HG03520 (cell line): ENCODE results near the gene ZNF555.
A peak's percentile ranks its signal among the peaks of the same experiment; 100 is the strongest.
"Not testable (repeated sequence)": the region's sequence is repeated elsewhere in the genome, so short reads cannot be mapped to it uniquely, and the experiment has no call there.

Source experiments
- ATAC-seq: cut with Tn5 transposase; IDR thresholded peaks from one replicate; pipeline ENCODE4 v1.9.1; 2021; ENCODE audit warnings: mild to moderate bottlenecking, moderate library complexity; ENCODE audit not compliant: unreplicated experiment

Gene ZNF555

DNA sequence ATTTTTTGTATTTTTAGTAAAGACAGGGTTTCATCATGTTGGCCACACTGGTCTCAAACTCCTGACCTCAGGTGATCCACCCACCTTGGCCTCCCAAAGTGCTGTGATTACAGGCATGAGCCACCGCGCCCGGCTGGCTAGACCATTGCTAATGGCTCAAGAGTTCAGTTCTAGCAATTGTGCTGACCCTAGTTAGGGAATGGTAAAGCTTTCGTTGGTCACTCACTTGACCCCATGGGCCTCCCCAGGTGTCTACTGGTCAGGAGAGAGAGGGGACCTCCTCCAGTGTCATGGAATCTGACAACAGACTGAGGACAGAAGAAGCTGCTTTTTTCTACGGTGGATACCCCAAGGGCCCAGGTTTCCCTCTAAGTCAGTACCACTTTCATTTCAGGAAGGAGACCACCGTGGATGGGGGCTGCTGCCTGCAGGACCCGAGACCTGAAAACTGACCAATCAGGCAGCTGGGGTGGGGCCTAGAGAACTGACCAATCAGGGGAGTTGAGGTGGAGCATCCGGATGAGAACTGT lies 25.3 kb downstream of the ZNF555 start:
- ATAC-seq = no peak

DNA sequence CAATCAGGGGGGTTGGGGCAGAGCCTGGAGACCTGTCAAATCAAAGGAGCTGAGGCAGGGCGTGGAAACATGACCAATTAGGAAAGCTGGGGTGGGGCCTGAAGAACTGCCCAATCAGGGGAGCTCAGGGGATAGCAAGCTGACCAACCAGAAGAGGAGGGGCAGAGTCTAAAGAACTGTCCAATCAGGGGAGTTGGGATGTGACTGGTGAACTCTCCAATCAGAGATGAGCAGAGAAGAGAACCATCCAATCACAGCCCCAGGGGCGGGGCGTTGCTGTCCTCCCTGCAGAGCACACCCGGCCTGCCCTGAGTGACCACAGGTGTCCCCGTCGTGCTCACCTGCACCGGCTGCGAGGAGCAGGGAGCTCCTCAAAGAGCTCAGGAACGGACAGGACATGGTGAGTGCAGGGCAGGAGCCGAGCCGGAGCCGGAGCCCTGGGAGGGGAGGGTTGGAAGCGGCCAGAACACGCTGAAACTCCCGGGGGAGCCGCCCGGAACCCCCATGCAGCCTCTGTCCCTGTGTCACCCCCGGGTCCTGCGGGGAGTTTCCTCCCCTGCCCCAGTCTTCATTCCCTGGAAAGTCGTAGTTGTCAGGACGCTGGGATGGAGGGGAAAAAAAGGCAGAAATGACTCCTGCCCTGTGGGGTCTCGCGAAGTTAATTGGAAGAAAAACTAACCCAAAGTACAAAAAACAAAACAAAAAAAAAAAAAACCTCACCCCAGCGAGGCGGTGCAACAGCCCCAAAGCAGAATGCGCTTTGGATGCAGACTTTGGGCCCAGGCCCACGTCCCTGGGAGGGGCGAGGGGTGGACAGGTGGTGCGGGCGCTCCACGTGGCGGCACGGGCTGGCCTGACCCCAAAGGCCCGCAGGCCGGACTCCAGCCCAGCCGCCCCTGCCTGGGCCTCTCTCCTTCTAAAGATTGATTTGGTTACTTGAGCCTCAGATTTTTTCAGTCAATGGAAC lies 26.0 kb downstream of the ZNF555 start, which contains the start of gene ZNF556:
Gene ZNF556 (plus strand): TSS at position 311 of the 967 bp plus-strand sequence. CDS start 87 bp downstream, at position 398.
- no peak for ATAC-seq

DNA sequence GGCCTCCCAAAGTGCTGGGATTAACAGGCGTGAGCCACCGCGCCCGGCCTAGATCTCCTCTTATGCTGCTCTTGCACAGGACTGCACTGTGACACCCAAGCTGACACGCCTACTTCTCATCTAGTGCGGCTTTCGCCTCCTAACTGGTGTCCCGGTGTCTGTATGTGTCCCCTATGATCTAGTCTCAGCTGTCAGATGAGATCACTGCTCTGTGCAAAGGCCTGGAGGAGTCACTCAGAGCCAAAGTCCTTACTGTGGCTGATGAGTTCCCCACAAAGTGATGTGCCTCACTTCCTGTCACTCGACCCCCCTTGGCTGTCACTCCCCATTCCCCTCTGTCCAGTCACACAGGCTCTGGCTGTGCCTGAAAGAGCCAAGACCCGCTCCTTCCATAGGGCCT lies 28.3 kb downstream of the ZNF555 start:
- ATAC-seq = no peak

DNA sequence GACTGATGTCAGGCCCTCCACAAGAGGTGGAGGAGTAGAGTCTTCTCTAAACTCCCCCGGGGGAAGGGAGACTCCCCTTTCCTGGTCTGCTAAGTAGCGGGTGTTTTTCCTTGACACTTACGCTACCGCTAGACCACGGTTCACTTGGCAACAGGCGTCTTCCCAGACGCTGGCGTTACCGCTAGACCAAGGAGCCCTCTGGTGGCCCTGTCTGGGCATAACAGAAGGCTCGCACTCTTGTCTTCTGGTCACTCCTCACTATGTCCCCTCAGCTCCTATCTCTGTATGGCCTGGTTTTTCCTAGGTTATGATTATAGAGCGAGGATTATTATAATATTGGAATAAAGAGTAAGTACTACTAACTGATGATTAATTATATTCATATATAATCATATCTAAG lies 30.9 kb downstream of the ZNF555 start:
- ATAC-seq = not testable (repeated sequence)

DNA sequence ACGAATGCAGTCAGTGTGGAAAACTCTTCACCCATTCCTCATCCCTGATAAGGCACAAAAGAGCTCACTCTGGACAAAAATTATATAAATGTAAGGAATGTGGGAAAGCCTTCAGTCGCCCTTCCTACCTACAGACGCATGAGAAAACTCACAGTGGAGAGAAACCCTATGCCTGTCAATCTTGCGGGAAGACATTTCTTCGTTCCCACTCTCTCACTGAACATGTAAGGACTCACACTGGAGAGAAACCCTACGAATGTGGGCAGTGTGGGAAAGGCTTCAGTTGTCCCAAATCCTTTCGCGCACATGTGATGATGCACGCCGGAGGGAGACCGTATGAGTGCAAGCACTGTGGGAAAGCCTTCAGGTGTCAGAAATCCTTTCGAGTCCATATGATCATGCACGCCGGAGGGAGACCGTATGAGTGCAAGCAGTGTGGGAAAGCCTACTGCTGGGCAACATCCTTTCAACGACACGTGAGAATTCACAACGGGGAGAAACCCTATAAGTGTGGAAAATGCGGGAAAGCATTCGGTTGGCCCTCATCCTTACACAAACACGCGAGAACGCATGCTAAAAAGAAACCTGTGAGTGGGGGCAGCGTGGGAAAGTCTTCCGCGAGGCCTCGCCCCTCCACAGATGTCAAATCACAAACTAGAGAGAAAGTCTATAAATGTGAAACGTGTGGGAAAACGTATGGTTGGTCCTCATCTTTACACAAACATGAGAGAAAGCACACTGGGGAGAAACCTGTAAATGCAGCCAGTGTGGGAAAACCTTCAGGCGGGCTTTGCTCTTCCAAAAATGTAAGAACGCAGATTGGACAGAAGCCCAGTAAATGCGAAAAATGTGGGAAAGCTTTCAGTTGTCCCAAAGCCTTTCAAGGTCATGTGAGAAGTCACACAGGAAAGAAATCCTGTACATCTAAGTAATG lies 36.4 kb downstream of the ZNF555 start:
- ATAC-seq = no peak

DNA sequence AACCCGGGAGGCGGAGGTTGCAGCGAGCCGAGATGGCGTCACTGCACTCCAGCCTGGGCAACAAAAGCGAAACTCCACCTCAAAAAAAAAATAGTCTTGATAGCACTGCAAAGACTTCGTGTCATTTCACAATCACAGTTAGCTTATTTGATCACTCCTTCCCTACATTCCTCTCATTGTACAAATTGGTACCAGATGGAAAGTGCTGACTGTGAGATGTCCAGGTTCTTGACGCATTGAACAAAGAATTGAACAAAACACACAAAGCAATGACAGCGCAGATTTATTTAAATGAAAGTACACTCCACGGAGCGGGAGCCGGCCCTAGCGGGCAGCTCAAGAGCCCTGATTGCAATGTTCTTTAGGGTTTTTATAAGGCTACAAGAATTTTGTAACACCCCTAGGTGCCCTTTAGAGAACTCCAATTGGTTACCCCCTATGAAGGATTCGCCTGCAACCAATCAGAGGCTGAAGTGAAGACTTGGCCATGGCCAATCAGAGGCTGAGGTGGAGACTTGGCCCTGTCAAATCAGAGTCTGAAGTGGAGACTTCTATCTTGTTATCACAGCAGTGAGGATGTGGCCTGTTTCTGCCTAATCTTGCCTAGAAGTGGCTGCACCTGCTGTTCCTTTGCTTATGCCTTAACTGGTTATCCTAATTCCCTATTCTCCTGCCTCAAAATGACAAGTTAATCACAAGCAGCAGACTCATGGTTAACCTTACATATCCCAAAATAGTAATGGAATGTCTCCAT lies 42.6 kb downstream of the ZNF555 start:
- no peak for ATAC-seq

DNA sequence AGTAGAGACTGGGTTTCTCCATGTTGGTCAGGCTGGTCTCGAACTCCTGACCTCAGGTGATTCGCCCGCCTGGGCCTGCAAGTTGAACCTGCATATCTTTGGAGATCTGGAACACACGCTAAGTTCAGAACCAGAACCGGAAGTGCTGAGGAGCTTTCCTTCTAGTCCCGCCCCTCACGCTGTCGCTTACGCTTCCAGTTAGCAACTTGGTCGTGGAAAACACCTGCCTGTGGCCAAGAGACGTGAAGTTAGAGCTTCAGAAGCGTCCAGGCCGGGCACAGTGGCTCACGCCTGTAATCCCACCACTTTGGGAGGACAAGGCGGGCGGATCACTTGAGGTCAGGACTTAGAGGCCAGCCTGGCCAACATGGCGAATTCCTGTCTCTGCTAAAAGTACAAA lies 44.5 kb downstream of the ZNF555 start:
- ATAC-seq = no peak

DNA sequence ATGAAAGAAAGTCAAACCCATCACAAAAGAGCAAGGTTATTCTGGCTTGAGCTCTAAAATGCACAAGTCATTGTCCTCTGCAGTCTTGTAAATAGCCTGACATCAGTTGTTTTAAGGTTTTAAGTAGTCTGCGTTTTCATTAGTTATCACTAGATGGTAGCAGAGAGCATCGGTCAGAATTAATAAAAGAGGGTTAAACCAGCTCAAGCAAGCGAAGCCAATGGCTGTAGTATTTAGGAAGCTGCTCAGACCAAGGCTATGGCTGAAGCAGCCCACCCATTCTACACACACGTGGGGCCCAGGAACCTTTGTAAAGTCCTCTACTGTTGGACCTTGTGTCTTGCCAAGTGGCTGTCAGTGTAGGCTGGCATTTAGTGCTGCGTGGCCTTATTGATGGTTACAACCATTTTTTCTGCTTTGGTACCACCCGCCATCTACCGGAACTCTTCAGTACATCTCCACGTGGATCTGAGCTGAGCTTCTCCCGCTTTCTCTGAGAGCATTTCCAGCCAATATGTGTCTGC lies 46.2 kb downstream of the ZNF555 start:
- ATAC-seq = no peak

DNA sequence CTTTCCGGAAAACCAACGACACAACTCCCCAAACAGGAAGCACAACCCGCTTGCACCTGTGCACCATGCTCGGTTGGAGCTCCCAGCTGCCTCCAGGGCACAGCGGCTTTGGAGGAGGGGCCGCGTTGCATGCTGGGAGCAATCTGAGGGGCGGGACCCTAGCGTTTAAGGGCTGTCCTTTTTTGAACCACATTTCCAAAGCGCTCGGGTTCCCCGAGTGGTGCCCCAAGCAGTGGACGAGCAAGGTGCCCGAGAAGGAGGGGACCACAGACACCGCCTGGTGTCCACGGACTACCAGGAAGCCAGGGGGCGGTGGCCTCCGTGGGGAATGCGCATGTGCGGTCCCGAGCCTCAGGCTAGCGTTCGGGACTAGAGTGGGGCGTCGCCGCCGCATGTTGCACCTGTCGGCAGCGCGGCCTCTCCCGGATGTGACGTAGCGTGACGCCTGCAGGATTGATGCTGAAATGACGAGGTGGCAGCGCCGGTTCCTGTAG lies 47.5 kb downstream of the ZNF555 start:
- no peak for ATAC-seq

DNA sequence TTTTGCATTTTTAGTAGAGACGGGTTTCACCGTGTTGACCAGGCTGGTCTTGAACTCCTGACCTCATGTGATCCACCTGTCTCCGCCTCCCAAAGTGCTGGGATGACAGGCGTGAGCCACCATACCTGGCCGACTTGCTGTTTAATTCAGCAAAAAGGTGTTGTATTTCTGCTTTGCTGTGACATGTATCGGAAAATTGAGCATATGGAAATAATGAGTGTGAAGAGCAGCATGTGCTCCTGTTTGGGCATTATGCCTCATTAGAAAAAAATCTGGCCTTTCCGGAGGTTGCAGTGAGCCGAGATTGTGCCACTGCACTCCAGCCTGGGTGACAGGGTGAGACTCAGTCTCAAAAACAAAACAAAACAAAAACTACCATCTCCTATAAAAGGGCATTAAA lies 49.3 kb downstream of the ZNF555 start:
- not testable (repeated sequence) for ATAC-seq

DNA sequence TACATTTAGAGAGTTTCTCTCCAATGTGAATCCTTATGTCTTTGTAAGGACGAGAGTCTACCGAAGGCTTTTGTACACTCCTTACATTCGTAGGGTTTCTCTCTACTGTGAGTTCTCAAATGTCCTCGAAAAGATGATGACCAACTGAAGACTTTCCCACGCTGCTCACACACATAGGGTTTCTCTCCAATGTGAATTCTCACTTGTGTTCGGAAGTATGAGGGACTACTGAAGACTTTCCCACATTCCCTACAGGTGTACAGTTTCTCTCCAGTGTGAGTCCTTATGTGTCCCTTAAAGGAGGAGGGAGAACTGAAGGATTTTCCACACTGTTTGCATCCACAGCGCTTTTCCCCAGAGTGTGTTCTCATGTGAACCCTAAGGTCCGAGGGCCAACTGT lies 55.4 kb downstream of the ZNF555 start:
- no peak for ATAC-seq

DNA sequence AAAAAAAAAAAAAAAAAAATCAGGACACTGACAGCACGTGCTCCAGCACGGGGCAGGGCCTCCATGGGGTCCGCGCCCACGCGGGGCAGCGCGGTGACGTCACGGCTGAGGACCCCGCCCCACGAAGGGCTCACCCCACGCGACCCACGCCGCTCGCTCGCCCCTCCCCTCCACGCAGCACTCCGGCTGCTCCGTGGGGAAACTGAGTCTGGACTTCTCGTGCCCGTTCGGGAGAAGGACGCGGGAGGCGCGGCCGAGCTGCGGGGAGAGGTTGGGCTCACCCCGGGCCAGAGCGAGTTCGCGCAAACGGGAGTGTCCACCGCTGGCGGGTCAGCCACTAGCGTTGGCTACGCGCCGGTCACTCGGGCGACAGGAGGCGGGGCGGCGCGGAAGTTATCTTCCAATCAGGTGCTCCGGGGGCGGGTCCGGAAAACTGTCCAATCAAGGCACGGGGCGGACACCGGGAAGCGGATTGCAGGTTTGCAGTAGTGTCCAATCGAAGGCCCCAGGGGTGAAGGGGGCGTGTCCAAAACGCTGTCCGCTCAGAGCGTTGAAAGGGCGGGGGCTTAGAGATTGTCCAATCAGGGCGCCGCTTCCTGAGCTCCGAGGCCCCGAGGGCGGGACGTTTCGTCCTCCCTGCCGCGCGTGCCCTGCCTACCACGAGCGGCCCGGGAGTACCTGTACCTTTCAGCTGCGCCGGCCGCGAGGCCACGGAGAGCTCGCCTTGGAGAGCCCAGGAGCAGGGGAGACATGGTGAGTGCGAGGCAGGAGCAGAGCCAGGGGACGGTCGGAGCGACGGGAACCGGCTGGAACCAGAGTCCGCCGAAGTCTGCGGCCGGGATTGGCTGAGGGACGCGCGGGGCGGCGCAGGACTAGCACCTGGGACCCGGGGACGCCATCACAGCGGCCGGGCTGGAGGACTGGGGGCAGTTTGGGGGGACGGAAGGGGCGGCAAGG lies 59.3 kb downstream of the ZNF555 start, which contains the start of gene ZNF57:
Gene ZNF57 (plus strand): TSS at position 633 of the 957 bp plus-strand sequence. CDS start 118 bp downstream, at position 751.
- peak; percentile 86 for ATAC-seq

DNA sequence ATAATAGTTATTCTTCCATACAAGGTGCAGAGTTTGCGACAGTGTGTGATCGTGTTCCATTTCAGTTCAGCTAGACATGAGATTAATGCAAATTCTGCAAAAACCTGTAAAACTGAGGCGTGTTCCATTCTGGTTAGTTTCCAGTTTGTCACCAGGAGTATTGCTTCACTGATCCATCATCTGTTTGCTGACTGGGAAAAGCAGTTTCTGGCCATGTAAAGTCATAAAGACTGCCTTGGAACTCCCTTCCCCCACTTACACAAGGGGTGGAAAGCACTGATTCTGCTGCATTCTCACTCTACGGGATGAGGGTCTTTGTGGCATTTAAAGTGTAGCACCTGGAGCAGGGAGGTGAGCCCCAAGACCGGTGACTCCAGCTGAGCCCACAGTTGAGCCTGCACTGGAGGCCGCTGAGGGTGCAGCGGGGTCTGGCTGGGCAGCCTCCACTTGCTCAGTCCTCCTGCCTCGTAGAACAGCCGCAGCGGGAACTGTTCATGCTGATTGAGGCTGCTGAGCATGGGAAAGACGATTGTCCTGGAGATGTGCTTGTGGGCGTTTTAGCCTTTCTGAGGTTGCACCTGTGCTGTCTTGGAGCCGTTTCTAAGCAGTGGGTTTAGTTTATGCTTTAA lies 61.4 kb downstream of the ZNF555 start:
- no peak for ATAC-seq

DNA sequence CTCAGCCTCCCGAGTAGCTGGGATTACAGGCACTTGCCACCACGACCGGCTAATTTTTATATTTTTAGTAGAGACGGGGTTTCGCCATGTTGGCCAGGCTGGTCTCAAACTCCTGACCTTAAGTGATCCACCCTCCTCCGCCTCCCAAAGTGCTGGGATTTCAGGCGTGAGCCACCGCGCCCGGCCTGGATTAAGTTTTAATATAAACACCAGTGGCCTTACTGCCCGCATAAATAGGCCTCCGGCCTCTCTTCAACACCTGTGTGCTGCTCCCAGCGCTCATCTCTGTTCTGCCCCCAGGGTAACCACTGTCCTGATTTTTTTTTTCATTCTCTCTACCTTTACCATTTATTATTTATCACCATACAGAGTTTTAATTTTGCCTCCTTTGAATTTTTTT lies 62.1 kb downstream of the ZNF555 start:
- not testable (repeated sequence) for ATAC-seq

DNA sequence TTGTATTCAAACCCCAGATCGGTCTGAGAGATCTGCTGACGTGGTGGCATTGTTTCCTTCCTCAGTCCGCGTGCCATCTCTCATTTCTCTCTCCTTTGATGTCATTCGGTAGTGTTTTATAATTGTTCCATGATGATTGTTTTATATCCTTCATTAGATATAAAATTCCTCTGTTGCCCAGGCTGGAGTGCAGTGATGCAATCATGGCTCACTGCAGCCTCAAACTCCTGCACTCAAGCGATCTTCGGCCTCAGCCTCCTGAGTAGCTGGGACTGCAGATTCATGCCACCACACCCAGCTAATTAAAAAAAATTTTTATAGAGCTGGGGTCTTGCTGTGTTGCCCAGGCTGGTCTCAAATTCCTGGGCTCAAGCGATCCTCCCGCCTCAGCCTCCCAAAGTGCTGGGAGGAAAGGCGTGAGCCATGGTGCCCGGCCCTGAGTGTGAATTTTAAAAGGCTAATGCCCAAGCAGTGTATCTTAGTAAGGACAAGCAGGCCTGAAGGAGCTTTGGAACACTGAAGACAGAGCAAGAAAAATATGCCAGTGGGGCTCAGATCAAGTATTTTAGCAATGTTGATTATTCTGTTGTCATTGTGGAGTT lies 64.7 kb downstream of the ZNF555 start:
- no peak for ATAC-seq

DNA sequence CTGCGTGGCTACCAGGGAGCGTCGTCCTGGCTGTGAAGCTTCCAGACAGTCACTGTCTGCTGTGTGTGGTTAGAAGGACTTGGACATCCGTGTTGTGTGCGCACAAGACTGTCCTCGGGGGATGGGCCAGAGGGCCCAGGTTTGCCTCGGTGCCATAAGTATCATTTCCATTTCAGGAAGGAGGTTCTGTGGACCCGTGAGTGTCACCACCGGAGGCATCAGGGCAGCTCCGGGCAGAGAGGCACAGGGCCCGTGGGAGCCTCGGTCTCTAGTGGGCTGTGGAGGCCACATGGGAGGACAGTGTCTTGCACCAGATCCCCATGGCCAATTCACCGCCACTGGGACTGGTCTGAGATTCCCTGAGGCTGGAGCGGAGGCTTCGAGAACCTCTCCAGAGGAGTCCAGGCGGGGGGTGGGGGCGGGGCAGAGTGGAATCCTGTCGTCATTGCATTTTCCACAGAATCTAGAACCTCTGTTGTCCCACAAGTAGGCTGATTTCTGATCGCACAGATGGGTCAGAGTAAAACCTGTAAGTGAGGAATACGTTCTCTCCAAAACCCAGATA lies 65.4 kb downstream of the ZNF555 start:
- no peak for ATAC-seq
